ENCODE results near the gene IZUMO3.
"Not testable (repeated sequence)": the region's sequence is repeated elsewhere in the genome, so short reads cannot be mapped to it uniquely, and the experiment has no call there.

Gene IZUMO3

GRCh38 chr9:24582146-24583126 lies 36.7 kb upstream of the IZUMO3 start:
- Histone ChIP-seq H3K36me3 (replicated peaks; ENCODE audit: low read depth, low read length) (no peaks in the 10 kb centered on the region), H3K4me3 (ENCODE audit: low read length) (no peak overlapping the region), H2AFZ (ENCODE audit: low read depth, low read length) (no peak overlapping the region), H3K9me3 (ENCODE audit: insufficient read depth, low read length) (peaks cover 3% of the 10 kb centered on the region; the same call in 1 of the 2 replicates), H3K79me2 (ENCODE audit: low read length) (no peaks in the 10 kb centered on the region), H3K9ac (ENCODE audit: low read length) (no peak overlapping the region), H3K4me1 (ENCODE audit: low read length) (no peaks in the 10 kb centered on the region), H3K4me2 (ENCODE audit: low read length) (no peak overlapping the region), H3K27ac (ENCODE audit: low read length) (no peak overlapping the region), H3K27me3 (ENCODE audit: low read depth, low read length) (no peaks in the 10 kb centered on the region), H4K20me1 (ENCODE audit: insufficient read depth, low read length) (no peaks in the 10 kb centered on the region)
- TF ChIP-seq CTCF (IDR thresholded peaks at IDR 0.05; ENCODE audit: low read depth, low read length), result no peak
- TF ChIP-seq EZH2phosphoT487 (IDR thresholded peaks at IDR 0.05; ENCODE audit: low read depth), result no peak

- H3K27me3 ChIP-seq (ENCODE audit: low read depth, low read length), result not testable (repeated sequence)
Observed at GRCh38 chr9:24580005-24580404, 34.3 kb upstream of the IZUMO3 start.

GRCh38 chr9:24572406-24572805 lies 26.7 kb upstream of the IZUMO3 start:
- TF ChIP-seq EZH2phosphoT487 (IDR thresholded peaks at IDR 0.05; ENCODE audit: low read depth) (no peak), CTCF (IDR thresholded peaks at IDR 0.05; ENCODE audit: low read depth, low read length) (no peak)
- Histone ChIP-seq H2AFZ (ENCODE audit: low read depth, low read length) (no peak overlapping the region), H3K4me2 (ENCODE audit: low read length) (no peak overlapping the region), H3K27me3 (ENCODE audit: low read depth, low read length) (no peaks in the 10 kb centered on the region), H3K4me1 (ENCODE audit: low read length) (no peaks in the 10 kb centered on the region), H3K4me3 (ENCODE audit: low read length) (no peak overlapping the region), H3K36me3 (replicated peaks; ENCODE audit: low read depth, low read length) (no peaks in the 10 kb centered on the region), H3K9me3 (ENCODE audit: insufficient read depth, low read length) (no peaks in the 10 kb centered on the region), H4K20me1 (ENCODE audit: insufficient read depth, low read length) (no peaks in the 10 kb centered on the region), H3K9ac (ENCODE audit: low read length) (no peak overlapping the region), H3K27ac (ENCODE audit: low read length) (no peak overlapping the region), H3K79me2 (ENCODE audit: low read length) (no peaks in the 10 kb centered on the region)

More at GRCh38 chr9:24580005-24580404, 34.3 kb upstream of the IZUMO3 start:
- not testable (repeated sequence) for H3K9ac ChIP-seq (ENCODE audit: low read length); H3K4me3 ChIP-seq (ENCODE audit: low read length); H3K9me3 ChIP-seq (ENCODE audit: insufficient read depth, low read length); H4K20me1 ChIP-seq (ENCODE audit: insufficient read depth, low read length); H3K4me1 ChIP-seq (ENCODE audit: low read length); H3K79me2 ChIP-seq (ENCODE audit: low read length); H2AFZ ChIP-seq (ENCODE audit: low read depth, low read length); H3K27ac ChIP-seq (ENCODE audit: low read length); H3K36me3 ChIP-seq (replicated peaks; ENCODE audit: low read depth, low read length); H3K4me2 ChIP-seq (ENCODE audit: low read length)

- Histone ChIP-seq H3K9me3 (ENCODE audit: insufficient read depth, low read length) (no peaks in the 10 kb centered on the region), H4K20me1 (ENCODE audit: insufficient read depth, low read length) (no peaks in the 10 kb centered on the region), H3K4me1 (ENCODE audit: low read length) (no peaks in the 10 kb centered on the region), H3K4me2 (ENCODE audit: low read length) (no peak overlapping the region), H3K9ac (ENCODE audit: low read length) (no peak overlapping the region), H3K79me2 (ENCODE audit: low read length) (no peaks in the 10 kb centered on the region), H2AFZ (ENCODE audit: low read depth, low read length) (no peak overlapping the region), H3K27me3 (ENCODE audit: low read depth, low read length) (no peaks in the 10 kb centered on the region), H3K27ac (ENCODE audit: low read length) (no peak overlapping the region), H3K4me3 (ENCODE audit: low read length) (no peak overlapping the region), H3K36me3 (replicated peaks; ENCODE audit: low read depth, low read length) (no peaks in the 10 kb centered on the region)
- TF ChIP-seq CTCF (IDR thresholded peaks at IDR 0.05; ENCODE audit: low read depth, low read length) (no peak), EZH2phosphoT487 (IDR thresholded peaks at IDR 0.05; ENCODE audit: low read depth) (no peak)
Observed at GRCh38 chr9:24561957-24562356, 16.3 kb upstream of the IZUMO3 start.
